ENCODE measurements around the gene KCTD7. TPM values are rescaled to one million over a fixed set of nuclear protein-coding genes. Genes with fewer than 3 reads are reported as not detected.

The KCTD7 gene
- total and polyA plus RNA-seq, 2 of the 13 experiments (the other 11 are each of a cell fraction or from before 2014, with no cell fraction given) = 7.3 to 13.5 TPM

DNA sequence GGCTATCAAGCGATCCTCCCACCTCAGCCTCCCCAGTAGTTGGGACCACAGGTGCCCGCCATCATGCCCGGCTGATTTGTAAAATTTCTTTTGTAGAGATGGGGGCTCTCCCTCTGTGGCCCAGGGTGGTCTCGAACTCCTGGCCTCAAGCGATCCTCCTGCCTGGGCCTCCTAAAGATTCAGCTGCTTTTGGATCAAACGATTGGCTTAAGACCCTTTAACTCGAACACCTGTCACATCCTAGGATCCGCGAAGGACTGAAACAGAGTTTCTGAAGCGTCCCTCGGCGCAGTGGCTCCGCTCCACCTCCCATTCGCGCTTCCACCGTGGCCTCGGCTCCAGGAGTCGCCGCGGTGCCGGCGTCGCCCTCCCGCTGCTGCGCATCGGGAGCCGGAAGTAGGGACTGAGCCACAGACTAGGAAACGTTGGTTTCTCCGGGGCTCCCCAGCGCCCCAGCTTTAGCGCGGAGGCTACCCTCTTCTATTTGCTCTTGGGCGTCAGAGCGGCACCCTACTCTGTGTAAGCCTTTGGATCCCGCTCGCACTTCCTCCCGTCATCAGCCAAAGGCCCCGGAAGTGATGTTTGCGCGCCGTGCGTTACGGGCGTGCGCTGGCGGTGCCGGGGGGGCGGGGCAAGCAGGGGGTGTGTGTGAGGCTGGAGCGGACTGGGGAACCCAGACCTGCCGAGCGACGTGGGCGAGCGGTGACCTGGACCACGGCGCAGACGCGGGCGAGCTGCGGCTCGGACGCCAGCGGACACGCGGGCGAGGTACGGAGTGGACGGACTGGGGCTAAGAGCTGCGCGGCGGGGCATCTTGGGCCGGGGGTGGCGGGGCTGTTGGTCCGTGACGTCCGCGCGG lies 53.0 kb downstream of the KCTD7 start (continued):
- TF ChIP-seq NCOA5 (CRISPR knock-in tag; IDR thresholded peaks at IDR 0.05) (no peak), THAP11 (CRISPR knock-in tag; IDR thresholded peaks at IDR 0.05) (peak; percentile 89), CBX5 (CRISPR knock-in tag; IDR thresholded peaks at IDR 0.05; ENCODE audit: borderline replicate concordance) (peak; percentile 18; the same call in 1 of the 2 replicates), PLSCR1 (CRISPR knock-in tag; IDR thresholded peaks at IDR 0.05; ENCODE audit: borderline replicate concordance) (no peak), BCL6 (CRISPR knock-in tag; IDR thresholded peaks at IDR 0.05) (no peak), ZNF121 (CRISPR knock-in tag; IDR thresholded peaks at IDR 0.05) (no peak), CBX2 (IDR thresholded peaks at IDR 0.05; ENCODE audit: low read depth, low read length) (no peak), CBX2 (CRISPR knock-in tag; IDR thresholded peaks at IDR 0.05; ENCODE audit: low read depth) (no peak), ZNF367 (CRISPR knock-in tag; IDR thresholded peaks at IDR 0.05; ENCODE audit: borderline replicate concordance) (no peak), ZNF234 (CRISPR knock-in tag; conservative IDR thresholded peaks at IDR 0.05) (no peak), HOXA7 (CRISPR knock-in tag; IDR thresholded peaks at IDR 0.05) (peak; percentile 78; the same call in 1 of the 2 replicates), PCBP1 (IDR thresholded peaks at IDR 0.05; ENCODE audit: borderline replicate concordance, low read depth, low read length) (no peak), ZSCAN25 (CRISPR knock-in tag; IDR thresholded peaks at IDR 0.05) (no peak), ZNF572 (CRISPR knock-in tag; IDR thresholded peaks at IDR 0.05) (0 out of 2 replicates have a peak, but pooled peaks have one; percentile 68), ZSCAN22 (CRISPR knock-in tag; IDR thresholded peaks at IDR 0.05) (no peak; the same call in 1 of the 2 replicates), POGZ (CRISPR knock-in tag; IDR thresholded peaks at IDR 0.05) (peak; percentile 67), ZNF792 (CRISPR knock-in tag; IDR thresholded peaks at IDR 0.05) (no peak), ZSCAN30 (CRISPR knock-in tag; IDR thresholded peaks at IDR 0.05) (no peak), PAF1 (CRISPR knock-in tag; IDR thresholded peaks at IDR 0.05) (no peak), ZNF567 (CRISPR knock-in tag; IDR thresholded peaks at IDR 0.05; ENCODE audit: borderline replicate concordance) (peak; percentile 80; the same call in 1 of the 2 replicates), ZNF331 (CRISPR knock-in tag; IDR thresholded peaks at IDR 0.05) (no peak), TMF1 (CRISPR knock-in tag; IDR thresholded peaks at IDR 0.05; ENCODE audit: low read depth) (no peak), TBL1XR1 (IDR thresholded peaks at IDR 0.05; ENCODE audit: borderline replicate concordance, low read length, partially characterized antibody) (no peak), CENPBD1 (CRISPR knock-in tag; IDR thresholded peaks at IDR 0.05; ENCODE audit: borderline replicate concordance, low read depth) (no peak), SRSF1 (optimal IDR thresholded peaks at IDR 0.05; ENCODE audit: low read depth, low read length) (no peak), ZUFSP (CRISPR knock-in tag; IDR thresholded peaks at IDR 0.05; ENCODE audit: borderline replicate concordance) (no peak)
- TF ChIP-seq, protein P1, sequence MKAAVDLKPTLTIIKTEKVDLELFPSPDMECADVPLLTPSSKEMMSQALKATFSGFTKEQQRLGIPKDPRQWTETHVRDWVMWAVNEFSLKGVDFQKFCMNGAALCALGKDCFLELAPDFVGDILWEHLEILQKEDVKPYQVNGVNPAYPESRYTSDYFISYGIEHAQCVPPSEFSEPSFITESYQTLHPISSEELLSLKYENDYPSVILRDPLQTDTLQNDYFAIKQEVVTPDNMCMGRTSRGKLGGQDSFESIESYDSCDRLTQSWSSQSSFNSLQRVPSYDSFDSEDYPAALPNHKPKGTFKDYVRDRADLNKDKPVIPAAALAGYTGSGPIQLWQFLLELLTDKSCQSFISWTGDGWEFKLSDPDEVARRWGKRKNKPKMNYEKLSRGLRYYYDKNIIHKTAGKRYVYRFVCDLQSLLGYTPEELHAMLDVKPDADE (CRISPR knock-in tag; IDR thresholded peaks at IDR 0.05) = no peak

Measured in HepG2 (cell line).